GM20000 (cell line): ENCODE measurements around the gene KIAA0586.

Experiments
- DNase-seq: peaks from one replicate; pipeline ENCODE4 v3.0.0; 2012; ENCODE audit warnings: low spot score
- CTCF ChIP-seq: IDR thresholded peaks from 2 replicates; pipeline ENCODE4 v1.5.1; 2012; ENCODE audit warnings: mild to moderate bottlenecking, control low read depth; ENCODE audit errors: extremely low read depth, missing control alignments

KIAA0586 gene

GRCh38 chr14:58427281-58428117 lies at the start of gene KIAA0586, which contains the start of gene TIMM9:
Gene KIAA0586 (plus strand): TSS chr14:58427719. CDS start chr14:58428265, 546 bp downstream.
Gene TIMM9 (minus strand): TSS chr14:58427531. CDS start chr14:58411945, 15,586 bp downstream.
- peak; percentile 91 for DNase-seq
- no peak for TF ChIP-seq CTCF

- no peak for DNase-seq
- no peak for TF ChIP-seq CTCF
These were observed 36.7 kb upstream of the KIAA0586 start for GRCh38 chr14:58390830-58391229.

GRCh38 chr14:58395562-58395811 lies 32.0 kb upstream of the KIAA0586 start:
- no peak for DNase-seq

GRCh38 chr14:58395812-58396788 lies 31.4 kb upstream of the KIAA0586 start, which contains the start of gene TOMM20L:
Gene TOMM20L (plus strand): TSS chr14:58395930. CDS start chr14:58395958, 28 bp downstream.
- TF ChIP-seq CTCF, result peak; percentile 76
- peak; percentile 95 for DNase-seq

More at GRCh38 chr14:58395562-58395811, 32.0 kb upstream of the KIAA0586 start:
- no peak for TF ChIP-seq CTCF

GRCh38 chr14:58397156-58397555 lies 30.4 kb upstream of the KIAA0586 start:
- no peak for DNase-seq
- TF ChIP-seq CTCF, result no peak

- no peak for TF ChIP-seq CTCF
These were observed 29.0 kb upstream of the KIAA0586 start for GRCh38 chr14:58398495-58398894.

GRCh38 chr14:58398895-58399294 lies 28.6 kb upstream of the KIAA0586 start:
- no peak for DNase-seq
- no peak for TF ChIP-seq CTCF

More at GRCh38 chr14:58398495-58398894, 29.0 kb upstream of the KIAA0586 start:
- no peak for DNase-seq
